ENCODE data around the gene STX10. TPM values are rescaled to one million over a fixed set of nuclear protein-coding genes. Genes with fewer than 3 reads are reported as not detected.
A peak's percentile ranks its signal among the peaks of the same experiment; 100 is the strongest.

Gene STX10
- total and polyA plus RNA-seq, 9 of the 15 experiments (the other 6 are each of a cell fraction or from before 2014, with no cell fraction given), result 0.51 to 66.3 (median 31.0) TPM

DNA sequence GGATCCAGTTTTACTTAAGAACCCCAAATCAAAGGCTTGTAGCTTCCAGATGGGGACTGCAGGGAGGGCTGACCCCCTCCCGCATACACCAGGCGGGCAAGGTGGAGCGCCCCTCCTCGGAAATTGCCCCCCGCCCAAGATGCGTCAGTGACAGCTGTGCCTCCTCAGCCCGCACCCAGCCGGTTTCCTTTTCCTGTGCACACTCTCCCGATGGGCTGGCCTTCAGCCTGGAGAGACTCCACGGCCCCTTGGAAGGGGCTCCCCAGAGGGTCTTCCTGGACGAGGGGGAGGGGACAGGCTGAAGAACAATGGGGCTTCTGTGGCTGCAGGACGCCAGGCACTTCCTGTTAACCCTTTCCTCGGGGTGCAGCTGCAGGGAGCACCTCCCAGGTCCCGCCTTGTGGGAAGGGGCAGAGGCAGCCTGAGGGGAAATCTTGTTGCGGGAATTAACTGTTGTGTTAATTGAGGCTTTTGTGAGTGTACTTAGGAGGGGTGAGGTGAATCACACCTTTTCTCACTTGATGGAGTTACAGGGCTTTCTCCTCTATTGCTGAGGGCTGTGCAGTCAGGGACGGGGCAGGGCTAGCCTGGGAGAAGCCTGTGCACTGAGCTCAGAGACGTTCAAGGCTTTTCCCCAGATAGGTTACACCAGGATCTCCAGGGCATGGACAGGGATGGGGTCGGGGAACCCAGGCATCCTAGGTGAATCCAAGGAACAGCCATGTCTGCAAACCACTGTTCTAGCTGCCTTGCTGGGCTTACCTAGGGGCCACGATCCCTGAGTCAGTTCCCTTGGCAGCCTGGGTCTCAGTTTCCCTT is 14.4 kb upstream of the STX10 start (continued):
- TF ChIP-seq ETV6 (IDR thresholded peaks at IDR 0.05; ENCODE audit: borderline replicate concordance in 1 of 2, low read depth in 2 of 2, low read length in 1 of 2), result 0 out of 4 replicates have a peak, but pooled peaks of 1 of the 2 experiments have one; percentile 17
- TF ChIP-seq ETV6 (CRISPR knock-in tag; IDR thresholded peaks at IDR 0.05; ENCODE audit: borderline replicate concordance), result no peak
- TF ChIP-seq GATAD2A (IDR thresholded peaks at IDR 0.05), result peak; percentile 60; the same call in 1 of the 2 replicates
- no peak; the same call in 1 of the 2 replicates for TF ChIP-seq RNF2 (IDR thresholded peaks at IDR 0.05)
- TF ChIP-seq, protein P1, sequence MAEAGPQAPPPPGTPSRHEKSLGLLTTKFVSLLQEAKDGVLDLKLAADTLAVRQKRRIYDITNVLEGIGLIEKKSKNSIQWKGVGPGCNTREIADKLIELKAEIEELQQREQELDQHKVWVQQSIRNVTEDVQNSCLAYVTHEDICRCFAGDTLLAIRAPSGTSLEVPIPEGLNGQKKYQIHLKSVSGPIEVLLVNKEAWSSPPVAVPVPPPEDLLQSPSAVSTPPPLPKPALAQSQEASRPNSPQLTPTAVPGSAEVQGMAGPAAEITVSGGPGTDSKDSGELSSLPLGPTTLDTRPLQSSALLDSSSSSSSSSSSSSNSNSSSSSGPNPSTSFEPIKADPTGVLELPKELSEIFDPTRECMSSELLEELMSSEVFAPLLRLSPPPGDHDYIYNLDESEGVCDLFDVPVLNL (CRISPR knock-in tag; IDR thresholded peaks at IDR 0.05; ENCODE audit: low read depth), result no peak
- TF ChIP-seq BRF1 (IDR thresholded peaks at IDR 0.05; ENCODE audit: borderline replicate concordance, extremely low read depth, insufficient read length), result no peak
- no peak for TF ChIP-seq ZNF518B (CRISPR knock-in tag; IDR thresholded peaks at IDR 0.05)
- TF ChIP-seq SOX6 (IDR thresholded peaks at IDR 0.05), result peak; percentile 80
- TF ChIP-seq DACH1 (IDR thresholded peaks at IDR 0.05; ENCODE audit: partially characterized antibody), result peak; percentile 15
- TF ChIP-seq ZNF695 (CRISPR knock-in tag; IDR thresholded peaks at IDR 0.05), result no peak
- TF ChIP-seq ZNF347 (CRISPR knock-in tag; IDR thresholded peaks at IDR 0.05; ENCODE audit: low read depth), result no peak
- 0 out of 2 replicates have a peak, but pooled peaks have one; percentile 65 for TF ChIP-seq RB1 (IDR thresholded peaks at IDR 0.05; ENCODE audit: low read depth)
- TF ChIP-seq MTA3 (IDR thresholded peaks at IDR 0.05; ENCODE audit: borderline replicate concordance), result peak; percentile 56; the same call in 1 of the 2 replicates
- no peak for TF ChIP-seq SAFB2 (IDR thresholded peaks at IDR 0.05; ENCODE audit: borderline replicate concordance, low read depth, low read length, severe bottlenecking)
- TF ChIP-seq NCOR1 (IDR thresholded peaks at IDR 0.05), result no peak

Measured in K562 (cell line).